ENCODE measurements around the gene CHRNB2.
A peak's percentile ranks its signal among the peaks of the same experiment; 100 is the strongest.

Gene CHRNB2

DNA sequence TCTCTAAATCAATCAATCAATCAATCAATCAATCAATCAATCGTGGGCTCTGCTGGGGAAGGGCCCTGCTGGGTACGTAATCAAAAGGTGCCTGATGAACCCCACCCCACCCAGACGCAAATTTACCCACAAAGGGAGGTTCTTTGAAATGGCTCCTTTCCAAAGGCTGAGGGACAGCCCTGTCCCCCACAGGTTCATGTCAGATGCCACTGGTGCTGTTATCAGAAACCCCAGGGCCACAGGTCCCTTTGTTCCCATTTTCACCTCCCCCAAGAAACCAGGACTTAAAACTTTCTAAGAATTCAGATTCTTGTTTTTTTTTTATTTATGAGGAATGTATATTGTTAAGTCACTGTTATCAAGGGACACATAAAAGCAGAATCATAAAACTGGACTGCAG lies 14.2 kb downstream of the CHRNB2 start:
- no peak for DNase-seq (ENCODE audit: low spot score)

- DNase-seq (ENCODE audit: low spot score): no peak
These were observed 15.3 kb downstream of the CHRNB2 start for GRCh38 chr1:154582885-154583284.

- no peak for DNase-seq (ENCODE audit: low spot score)
These were observed 16.2 kb downstream of the CHRNB2 start for GRCh38 chr1:154583773-154584172.

GRCh38 chr1:154584267-154584994 lies 16.9 kb downstream of the CHRNB2 start:
- no peak for DNase-seq (ENCODE audit: low spot score)

- no peak for DNase-seq (ENCODE audit: low spot score)
These were observed 18.7 kb downstream of the CHRNB2 start for GRCh38 chr1:154586231-154586630.

DNA sequence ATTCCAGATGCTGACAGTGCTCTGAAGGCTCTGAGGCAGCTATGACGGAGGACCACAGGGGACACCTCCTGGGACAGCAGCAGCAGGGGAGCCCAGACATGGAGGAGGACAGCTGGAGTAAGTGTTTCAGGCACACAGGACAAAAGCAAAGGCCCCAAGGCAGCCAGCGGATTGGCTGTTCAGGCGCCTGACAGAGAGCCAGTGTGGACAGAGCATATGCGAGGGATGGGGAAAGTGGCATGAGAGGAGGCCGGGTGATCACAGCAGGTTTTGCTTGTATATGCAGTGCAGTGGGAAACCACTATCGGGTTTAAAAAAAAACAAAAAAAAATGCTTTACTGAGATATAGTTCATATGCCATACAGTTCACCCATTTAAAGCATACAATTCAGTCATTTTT lies 19.1 kb downstream of the CHRNB2 start:
- no peak for DNase-seq (ENCODE audit: low spot score)

GRCh38 chr1:154589780-154590179 lies 22.2 kb downstream of the CHRNB2 start:
- no peak for DNase-seq (ENCODE audit: low spot score)

DNA sequence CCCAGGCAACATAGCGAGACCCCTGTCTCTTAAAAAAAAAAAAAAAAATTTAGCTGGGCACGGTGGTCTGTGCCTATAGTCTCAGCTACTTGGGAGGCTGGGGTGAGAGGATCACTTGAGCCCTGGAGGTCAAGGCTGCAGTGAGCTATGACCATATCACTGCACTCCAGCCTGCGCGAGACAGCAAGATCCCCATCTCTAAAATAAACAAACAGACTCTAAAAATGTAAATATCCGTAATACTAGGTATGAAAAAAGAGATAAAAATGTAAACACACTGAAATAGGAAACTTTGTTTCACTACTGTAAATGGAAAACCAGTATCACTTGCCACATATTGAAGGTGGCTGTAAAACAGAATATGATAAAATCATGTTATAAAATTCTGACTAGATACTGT lies 23.2 kb downstream of the CHRNB2 start:
- no peak for DNase-seq (ENCODE audit: low spot score)

- no peak for DNase-seq (ENCODE audit: low spot score)
These were observed 23.6 kb downstream of the CHRNB2 start for GRCh38 chr1:154591206-154591605.

GRCh38 chr1:154593390-154593789 lies 25.8 kb downstream of the CHRNB2 start:
- DNase-seq (ENCODE audit: low spot score): no peak

DNA sequence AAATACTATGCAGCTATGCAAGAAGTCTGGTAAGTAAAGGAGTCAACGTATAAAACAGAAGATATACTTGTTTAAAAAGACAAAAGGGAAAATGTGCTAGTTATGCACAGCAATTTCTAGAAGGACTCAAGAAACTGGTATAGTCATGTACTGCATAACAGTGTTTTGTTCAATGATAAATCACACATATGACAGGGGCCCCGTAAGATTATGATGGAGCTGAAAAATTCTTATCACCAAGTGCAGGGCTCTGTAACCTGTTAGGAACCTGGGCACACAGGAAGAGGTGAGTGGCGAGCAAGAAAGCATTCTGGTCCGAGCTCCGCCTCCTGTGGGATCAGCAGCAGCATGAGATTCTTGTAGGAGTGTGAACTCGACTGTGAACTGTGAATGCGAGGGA lies 27.2 kb downstream of the CHRNB2 start:
- no peak for DNase-seq (ENCODE audit: low spot score)

GRCh38 chr1:154595621-154596020 lies 28.0 kb downstream of the CHRNB2 start:
- no peak for DNase-seq (ENCODE audit: low spot score)

GRCh38 chr1:154598871-154599635 lies 31.5 kb downstream of the CHRNB2 start:
- no peak for DNase-seq (ENCODE audit: low spot score)

- DNase-seq (ENCODE audit: low spot score): no peak
These were observed 32.1 kb downstream of the CHRNB2 start for GRCh38 chr1:154599658-154600057.

DNA sequence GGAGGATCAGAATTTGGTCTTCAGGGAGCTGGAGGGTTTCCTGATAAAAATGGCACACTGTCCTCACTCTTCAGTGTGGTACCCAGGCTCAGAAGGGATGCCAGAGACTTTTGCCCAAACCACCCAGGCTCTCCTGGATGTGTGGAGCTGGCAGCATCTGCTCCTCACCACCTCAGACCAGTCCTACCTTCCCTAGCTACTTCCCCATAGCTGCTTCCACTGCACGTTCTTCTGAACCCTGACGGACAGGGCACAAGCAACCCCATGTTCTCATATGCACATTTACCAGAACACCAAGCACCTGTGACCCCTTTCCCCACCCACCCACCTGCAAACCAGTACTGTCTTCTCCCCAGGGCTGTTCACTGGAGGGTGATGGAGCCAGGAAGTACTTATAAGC lies 35.7 kb downstream of the CHRNB2 start:
- DNase-seq (ENCODE audit: low spot score): no peak

- DNase-seq (ENCODE audit: low spot score): no peak
These were observed 38.0 kb downstream of the CHRNB2 start for GRCh38 chr1:154605534-154605933.

DNA sequence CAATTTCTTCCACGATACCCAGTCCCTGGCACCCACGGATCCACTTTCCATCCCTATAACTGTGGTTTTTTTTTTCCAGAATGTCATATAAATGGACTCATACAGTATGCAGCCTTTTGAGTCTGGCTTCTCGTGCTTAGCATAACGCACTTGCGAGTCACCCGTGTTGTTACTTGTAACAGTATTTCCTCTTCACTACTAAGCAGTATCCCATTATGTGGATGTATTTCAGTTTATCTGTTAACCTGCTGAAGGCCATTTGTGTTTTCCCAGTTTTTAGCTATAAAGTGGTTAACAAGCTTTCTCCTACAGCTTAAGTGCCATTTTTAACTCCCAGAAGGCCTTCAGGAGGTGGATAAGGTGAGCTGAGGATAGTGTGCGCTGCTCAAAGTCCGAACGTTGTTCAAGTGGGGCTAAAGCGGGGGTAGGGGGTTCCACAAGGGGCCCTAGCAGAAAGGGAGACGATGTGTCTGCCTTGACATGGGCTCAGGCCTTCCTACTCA lies 39.6 kb downstream of the CHRNB2 start:
- DNase-seq (ENCODE audit: low spot score): no peak

DNA sequence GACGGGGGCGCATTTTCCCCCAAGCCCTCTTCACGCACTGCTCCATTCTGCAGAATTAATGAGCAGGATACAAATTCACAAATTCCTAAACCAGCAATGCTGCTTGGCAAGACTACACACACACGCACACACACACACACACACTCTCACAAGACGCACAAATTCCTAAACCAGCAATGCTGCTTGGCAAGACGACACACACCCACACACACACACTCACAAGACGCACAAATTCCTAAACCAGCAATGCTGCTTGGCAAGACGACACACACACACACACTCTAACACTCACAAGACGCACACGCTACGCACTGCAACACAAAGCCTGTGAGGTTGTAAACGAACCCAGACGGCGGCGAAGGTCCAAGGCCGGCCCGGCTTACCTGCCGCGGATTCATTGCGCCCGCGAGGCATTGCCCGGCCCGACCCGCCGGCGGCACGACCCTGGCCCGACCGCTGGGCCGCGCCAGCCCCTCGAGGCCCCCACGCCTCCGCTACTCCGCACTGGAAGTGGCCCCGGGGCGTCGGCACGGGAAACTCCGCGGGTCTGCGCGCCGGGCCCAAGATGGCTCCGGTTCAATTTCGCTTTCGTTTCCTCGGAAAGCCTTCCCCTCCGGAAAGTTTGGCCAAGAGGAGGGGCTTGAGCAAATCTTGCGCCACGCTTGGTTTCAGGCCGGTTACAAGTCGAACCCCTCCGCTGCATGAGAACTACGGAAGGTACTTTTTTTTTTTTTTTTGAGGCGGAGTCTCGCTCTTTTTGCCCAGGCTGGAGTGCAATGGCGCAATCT lies 40.2 kb downstream of the CHRNB2 start, which contains the start of gene ADAR:
TSS of gene ADAR (minus strand) at position 578 of the 788 bp plus-strand sequence. CDS start at position 398, 180 bp downstream.
- peak; percentile 90 for DNase-seq (ENCODE audit: low spot score)

- DNase-seq (ENCODE audit: low spot score): peak; percentile 45
These were observed 41.1 kb downstream of the CHRNB2 start for GRCh38 chr1:154608397-154609270.

- DNase-seq (ENCODE audit: low spot score): no peak
These were observed 42.1 kb downstream of the CHRNB2 start for GRCh38 chr1:154609398-154610380.
